ENCODE measurements around the gene TFAP2B.

The TFAP2B gene

DNA sequence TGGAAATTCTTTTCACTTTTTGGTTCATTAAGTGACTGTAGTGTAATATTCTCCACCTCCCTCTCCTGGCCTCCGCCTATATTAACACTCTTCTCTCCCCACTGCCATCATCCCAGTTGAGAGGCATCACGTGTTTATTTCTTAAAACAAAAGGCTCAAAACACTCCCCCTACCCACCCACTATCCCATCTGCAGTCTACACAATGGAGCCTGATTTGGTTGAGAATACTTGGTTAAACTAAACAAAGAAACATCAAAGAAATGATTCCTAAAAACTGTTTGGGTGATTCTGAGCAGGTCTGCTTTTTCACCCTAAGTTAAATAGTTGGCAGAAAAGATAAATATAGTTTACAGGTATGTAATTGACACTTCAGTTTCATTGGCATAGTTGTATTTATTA lies 5.9 kb downstream of the TFAP2B start:
- no peak for DNase-seq (ENCODE audit: low read depth in 1 of 2, low spot score in 1 of 2)

GRCh38 chr6:50825375-50826036 lies 6.8 kb downstream of the TFAP2B start:
- DNase-seq (ENCODE audit: low read depth in 1 of 2, low spot score in 1 of 2) = no peak

GRCh38 chr6:50826037-50826761 lies 7.5 kb downstream of the TFAP2B start:
- DNase-seq (ENCODE audit: low read depth in 1 of 2, low spot score in 1 of 2) = no peak

- DNase-seq (ENCODE audit: low read depth in 1 of 2, low spot score in 1 of 2) = no peak
Observed at GRCh38 chr6:50826803-50827202, 8.1 kb downstream of the TFAP2B start.

DNA sequence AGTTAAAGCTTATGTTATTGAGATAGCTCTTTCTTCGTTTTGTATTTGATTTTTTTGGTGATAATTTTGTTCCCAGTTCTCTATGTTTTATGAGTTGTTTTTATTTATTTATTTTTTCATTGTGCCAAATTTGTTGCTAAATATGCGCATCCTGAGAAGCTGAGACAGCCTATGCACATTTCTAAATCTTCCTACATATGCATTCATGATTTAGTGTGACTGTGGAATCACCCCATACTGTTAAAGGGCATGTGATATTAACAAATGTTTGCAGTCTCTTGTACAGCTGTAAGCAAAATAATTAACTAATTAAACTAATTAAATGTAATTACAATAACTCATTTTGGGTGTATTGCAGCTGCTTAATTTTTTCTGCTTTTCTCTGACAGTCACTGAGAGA lies 10.4 kb downstream of the TFAP2B start:
- DNase-seq (ENCODE audit: low read depth in 1 of 2, low spot score in 1 of 2) = no peak

- no peak for DNase-seq (ENCODE audit: low read depth in 1 of 2, low spot score in 1 of 2)
Observed at GRCh38 chr6:50829898-50830444, 11.3 kb downstream of the TFAP2B start.

GRCh38 chr6:50831186-50831585 lies 12.5 kb downstream of the TFAP2B start:
- DNase-seq (ENCODE audit: low read depth in 1 of 2, low spot score in 1 of 2) = no peak

DNA sequence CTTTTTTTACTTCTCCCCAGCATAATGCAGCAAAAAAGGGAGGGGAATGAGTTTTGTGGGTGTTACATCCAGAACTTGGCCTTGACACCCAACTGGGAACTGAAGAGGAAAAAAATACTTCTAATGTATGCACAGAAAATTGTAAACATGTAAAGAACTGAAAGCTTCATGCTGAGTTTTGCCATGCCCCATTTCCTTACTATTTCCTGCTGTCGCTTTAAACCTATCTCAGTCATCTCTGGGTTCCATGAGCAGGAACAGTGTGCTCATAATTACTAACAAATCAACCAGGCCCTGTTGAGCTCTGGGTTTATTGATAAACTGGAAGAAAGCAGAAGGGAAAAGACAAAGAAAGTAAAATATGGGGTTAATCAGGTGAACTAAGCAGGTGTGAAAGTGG lies 14.2 kb downstream of the TFAP2B start:
- no peak for DNase-seq (ENCODE audit: low read depth in 1 of 2, low spot score in 1 of 2)

DNA sequence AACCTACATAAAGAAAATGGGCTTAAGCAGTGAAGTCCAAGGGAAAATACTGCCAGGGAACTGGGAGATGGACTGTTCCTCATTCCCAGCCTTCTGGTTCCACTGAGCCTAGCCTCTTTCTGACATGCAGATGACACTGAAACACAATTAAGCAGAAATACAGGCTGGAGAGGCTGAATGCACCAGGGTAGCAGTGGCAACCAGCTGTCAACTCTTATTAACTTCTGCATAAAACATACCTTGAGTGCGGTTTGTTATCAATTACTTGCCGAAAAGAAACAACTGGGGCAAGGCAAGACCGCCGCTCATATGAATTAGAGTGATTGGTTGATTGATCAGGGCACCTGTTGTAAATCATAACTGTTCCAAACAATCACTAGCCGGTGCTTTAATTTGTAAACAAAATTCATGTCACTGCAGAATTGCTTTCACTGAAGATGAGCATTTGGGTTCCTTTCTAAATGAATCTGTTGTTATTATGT lies 16.3 kb downstream of the TFAP2B start:
- DNase-seq (ENCODE audit: low read depth in 1 of 2, low spot score in 1 of 2) = no peak

DNA sequence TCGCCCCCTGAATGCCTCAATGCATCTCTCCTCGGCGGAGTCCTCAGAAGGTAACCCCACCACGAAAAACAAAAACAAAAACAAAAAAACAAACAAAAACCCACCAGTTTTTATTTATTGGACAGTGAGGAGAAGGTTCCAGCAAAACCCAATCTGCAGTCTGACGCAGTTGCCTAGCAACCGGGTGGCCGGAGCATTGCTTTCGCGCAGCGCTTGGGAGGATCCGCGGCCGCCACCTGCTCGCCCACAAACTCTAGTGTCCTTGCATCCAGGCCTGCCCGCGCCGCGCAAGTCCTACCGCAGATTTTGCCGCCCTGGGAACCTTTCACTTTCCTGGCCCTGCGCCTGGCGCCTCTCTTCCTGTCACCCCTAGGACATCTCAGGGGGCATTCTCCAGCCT lies 17.6 kb downstream of the TFAP2B start:
- DNase-seq (ENCODE audit: low read depth in 1 of 2, low spot score in 1 of 2) = no peak

- no peak for DNase-seq (ENCODE audit: low read depth in 1 of 2, low spot score in 1 of 2)
Observed at GRCh38 chr6:50837589-50838445, 19.1 kb downstream of the TFAP2B start.

DNA sequence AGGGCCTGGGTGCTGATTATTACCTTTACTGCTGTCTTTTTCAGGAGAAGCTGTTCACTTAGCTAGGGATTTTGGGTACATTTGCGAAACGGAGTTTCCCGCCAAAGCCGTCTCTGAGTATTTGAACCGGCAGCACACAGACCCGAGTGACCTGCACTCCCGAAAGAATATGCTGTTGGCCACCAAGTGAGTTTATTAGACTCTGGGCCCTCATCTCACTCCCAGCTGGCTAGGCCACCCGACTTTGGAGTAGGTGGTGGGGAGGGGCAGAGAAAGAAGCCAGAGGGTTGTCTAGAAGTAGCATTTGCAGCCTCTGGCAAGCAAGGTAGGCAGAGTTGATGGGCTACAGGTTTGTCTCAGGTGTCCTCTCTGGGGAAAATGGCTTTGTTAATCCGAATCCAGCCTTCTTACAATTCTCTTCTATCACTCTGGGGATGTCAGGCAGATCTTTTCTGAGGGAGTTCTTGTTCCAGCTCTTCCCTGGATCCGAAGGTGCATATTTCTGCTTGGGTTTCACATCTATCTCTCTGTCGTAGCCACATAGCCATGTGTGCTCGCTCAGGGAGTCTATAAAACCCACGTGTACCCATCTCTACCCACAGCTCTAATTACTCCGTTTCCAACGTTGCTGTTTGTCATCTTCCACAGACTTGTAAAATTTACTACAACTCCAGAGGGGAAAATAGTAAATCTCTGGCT lies 21.6 kb downstream of the TFAP2B start:
- DNase-seq (ENCODE audit: low read depth in 1 of 2, low spot score in 1 of 2) = no peak

GRCh38 chr6:50840811-50841192 lies 22.1 kb downstream of the TFAP2B start:
- no peak for DNase-seq (ENCODE audit: low read depth in 1 of 2, low spot score in 1 of 2)

DNA sequence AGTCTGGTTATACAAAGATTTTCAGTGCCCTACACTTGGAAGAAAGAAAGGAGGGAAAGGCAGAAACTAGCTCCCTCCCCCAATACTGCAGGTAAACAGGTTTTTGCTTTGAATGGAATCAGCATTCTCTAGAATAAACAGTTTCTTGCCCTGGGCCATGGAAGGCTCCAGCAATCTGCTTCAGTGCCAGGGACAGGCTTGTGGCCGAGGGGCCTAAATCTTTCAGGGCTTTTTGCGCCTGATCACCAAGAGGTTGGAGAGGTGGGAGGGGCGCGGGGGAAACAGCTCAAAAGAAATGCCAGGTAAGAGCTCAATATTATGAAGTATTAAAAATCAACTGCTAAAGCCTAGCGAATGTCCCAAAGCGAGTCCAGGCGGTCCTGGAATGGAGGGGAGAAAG lies 23.8 kb downstream of the TFAP2B start:
- DNase-seq (ENCODE audit: low read depth in 1 of 2, low spot score in 1 of 2) = no peak

GRCh38 chr6:50842861-50843384 lies 24.3 kb downstream of the TFAP2B start:
- DNase-seq (ENCODE audit: low read depth in 1 of 2, low spot score in 1 of 2) = no peak

DNA sequence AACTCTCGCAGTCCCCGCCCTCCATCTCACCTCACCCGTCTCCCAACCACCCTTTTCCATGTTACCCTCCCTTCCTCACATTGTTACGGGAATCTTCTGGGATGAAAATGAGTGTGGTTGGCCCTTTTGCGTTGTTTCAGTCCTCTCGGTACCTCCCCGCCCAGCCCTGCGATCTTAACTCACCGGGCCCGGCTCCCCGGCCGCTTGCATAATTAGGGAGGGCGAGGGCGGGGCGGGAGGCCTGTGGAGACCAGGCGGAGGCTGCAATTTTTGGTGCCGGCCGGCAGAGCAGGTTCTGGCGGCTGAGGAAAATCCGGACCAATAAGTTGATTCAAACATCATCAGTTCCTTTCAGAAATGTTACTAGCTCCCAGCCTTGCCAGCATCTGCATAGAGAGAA lies 25.2 kb downstream of the TFAP2B start:
- DNase-seq (ENCODE audit: low read depth in 1 of 2, low spot score in 1 of 2) = no peak

- no peak for DNase-seq (ENCODE audit: low read depth in 1 of 2, low spot score in 1 of 2)
Observed at GRCh38 chr6:50845499-50846143, 26.9 kb downstream of the TFAP2B start.

DNA sequence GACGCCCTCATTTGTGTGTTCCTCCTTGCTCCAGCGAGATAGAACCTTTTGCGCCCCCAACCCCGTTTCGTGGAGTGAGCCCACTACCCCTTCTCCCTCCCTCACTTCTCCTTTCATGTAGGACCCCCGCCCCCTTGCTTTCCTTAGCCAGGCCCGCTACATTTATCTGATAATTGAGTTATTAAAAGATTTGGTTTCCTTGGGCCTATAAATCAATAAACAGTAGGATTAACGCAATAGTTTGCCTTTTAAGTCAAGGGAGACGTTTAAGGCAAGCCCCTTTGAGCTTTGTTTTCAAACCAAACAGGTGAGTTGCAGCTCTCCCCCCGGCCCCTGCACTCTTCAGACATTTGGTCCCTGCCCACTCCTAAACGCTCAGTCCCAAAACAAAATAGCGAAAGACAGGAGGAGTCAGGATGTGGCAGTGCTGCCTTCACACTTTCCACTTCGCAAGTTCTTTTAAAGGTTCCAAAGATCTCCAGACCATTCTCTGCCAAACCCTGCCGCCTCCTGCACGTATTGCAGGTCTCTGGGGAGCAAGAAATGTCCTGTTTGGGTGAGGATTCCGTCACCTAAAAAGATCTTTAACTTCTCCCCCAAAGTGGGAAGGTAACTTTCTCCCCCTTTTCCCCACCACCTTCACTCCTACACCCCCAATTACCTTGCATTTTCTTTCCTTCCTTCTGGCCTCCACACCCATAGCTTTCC lies 27.6 kb downstream of the TFAP2B start:
- DNase-seq (ENCODE audit: low read depth in 1 of 2, low spot score in 1 of 2) = no peak

DNA sequence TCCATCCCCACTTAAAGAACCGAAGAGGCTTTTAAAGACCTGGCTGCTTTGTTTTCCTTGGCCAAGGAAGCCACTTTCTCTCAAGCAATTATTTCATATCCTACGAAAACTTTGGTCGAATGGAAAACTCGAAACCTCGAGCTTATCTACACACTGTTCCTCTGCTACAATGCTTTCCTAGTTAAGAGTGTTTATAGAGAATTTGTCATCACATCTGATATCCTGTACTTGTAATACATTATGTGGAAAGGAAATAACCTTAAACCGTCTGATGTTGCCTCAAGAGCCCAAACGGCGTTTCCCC lies 28.1 kb downstream of the TFAP2B start:
- DNase-seq (ENCODE audit: low read depth in 1 of 2, low spot score in 1 of 2) = no peak
